Skin of body (tissue), 2 donors: Measurements from ENCODE around the gene GNG2. TPM values are rescaled to one million over a fixed set of nuclear protein-coding genes. Genes with fewer than 3 reads are reported as not detected.

ENCODE experiments used
- DNase-seq: peaks from one replicate; lab custom pipeline; 2025; lab: John Stamatoyannopoulos, UW
- total RNA-seq: library from RNA; depleted of rRNA; stranded (reverse); fragments of >200 nt; gene quantifications from one replicate; pipeline ENCODE4 v1.2.3, GENCODE V29; 2014

The GNG2 gene
- total RNA-seq, 1 donor from 2014 or later: 37.5 TPM

DNA sequence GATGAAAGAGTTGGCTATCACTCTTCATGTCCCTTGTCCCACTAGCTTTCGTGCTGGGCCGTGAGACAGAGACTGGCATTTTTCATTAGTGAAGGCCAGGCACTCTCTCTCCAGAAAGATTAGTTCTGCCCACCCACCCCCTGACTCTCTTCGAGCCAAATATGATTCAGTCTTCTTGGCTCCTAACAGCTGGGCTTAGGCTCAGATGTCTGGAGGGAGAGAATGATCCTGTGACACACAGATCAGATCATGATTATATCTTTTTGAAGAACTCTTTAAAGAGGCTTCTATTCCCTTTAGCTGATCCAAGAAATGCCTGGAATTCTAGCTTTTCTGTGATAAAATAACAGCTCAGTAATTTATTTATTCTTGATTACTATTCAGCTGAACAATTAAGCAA is 5.2 kb upstream of the GNG2 start:
- DNase-seq: no peak

DNA sequence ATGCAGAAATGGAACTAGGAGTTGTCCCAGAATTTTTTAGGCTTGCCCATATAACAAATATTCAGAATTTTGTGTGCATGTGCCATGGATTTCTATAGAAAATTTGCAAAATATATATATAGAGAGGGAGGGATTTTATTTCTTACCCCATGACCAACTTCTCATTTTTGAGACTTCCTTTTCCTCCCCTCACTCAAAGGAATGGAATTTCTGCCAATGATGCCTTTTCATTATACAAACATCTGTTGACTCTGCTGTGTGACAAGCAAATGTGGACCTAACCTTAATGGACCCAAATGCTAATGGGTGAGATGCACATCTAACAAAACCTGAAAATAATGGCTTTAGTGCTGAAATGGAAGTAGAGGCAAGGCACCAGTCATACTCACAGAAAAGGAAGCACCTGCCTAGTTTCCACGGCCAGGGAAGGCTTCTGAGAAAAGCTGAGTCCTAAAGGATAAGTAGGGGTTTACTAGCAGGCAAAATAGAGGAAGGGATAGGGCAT is 3.6 kb upstream of the GNG2 start:
- DNase-seq: no peak

DNA sequence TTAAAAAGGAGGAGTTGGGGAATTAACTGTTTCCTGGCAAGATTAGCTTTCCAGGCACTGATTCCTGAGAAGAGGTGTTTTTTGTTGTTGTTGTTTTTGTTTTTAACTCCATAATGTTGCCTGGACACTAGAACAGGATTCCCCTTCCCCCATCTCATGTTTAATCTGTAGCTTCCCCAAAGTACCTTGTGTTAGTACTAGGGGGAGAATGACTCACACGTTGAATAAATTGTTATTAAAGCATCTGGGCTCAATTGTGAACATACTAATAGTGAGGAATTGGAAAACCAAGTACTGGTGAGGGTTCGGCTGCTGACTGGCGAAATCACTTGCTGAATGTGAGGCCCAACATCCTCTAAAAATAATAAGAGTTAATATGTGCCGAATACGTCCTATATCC is 1.3 kb upstream of the GNG2 start:
- DNase-seq: no peak

DNA sequence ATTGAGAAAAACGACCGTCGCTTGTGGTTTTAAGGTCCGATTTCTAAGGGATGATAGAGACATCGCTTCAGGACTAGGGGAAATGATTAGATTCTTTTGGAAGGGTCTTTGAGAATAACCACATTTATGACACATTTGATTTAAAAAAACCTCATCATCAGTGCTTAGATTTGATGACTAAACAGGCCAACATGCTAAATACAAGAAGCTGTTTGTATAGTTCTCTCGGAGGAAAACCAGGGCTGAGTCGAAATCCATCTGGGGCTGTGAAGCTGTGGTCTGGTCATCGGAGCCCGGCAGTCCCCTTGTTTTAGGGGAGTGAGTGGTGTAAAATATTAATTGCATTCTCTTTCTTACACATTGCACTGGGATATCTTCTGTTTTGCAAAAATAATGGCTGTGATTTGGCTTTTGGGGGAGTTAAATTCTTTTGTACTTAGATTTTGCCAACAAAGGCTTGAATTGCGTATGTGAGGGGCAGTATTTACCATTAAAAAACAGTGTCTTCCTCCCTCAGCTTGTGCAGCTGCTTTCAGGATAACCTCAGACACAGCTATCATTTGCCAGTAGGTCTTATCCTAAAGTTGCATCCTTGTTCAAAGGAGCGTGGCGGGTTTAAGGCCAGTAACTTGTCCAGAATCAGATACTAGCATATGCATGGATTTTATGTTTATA is 550 bp downstream of the GNG2 start:
- peak; percentile 51 for DNase-seq

DNA sequence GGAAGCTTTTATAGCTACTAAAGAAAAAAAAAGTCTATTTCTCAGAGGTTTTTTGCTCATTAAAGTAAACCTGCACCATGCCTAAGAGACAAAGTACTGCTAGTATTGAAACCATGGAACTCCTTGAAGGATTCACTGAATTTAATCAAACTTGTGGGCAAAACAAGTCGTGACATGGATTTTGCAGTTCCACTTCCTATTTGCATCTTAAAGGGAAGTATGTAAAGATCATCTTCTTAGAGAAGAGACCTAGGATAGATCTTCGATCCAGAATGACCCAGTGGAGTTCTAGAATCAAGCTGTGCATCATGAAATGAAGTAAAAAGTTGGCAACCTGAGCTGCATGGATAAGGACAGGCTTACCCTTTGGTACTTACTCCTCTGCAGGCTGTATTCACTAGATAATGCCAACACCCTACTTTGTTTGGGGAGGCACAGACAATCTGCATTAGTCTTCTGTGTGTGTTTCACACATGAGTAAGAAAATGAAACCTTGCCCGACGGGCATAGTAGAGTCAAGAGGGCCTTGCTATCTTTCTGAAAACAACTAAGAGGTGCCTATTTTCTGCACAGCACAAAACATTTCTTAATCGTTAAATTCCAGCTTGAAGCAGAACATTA is 1.9 kb downstream of the GNG2 start:
- no peak for DNase-seq

DNA sequence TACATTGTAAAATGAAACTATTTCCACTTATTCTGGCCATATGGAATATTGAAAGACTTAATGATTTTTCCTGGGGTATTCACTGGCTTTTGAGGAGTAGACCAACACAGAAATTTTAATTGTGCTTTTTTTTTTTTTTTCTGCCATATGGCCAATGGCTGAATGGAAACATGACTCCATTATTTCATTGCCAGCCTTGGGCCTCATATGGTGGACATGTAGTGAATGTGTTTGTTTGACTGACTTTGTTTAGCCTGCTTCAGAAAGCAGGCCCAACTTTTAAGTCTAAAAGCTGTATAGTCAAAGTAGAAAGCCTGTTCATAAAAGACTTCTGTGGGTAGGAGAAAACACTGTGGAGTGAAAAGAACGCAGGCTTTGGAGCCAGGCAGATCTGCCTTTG is 2.4 kb downstream of the GNG2 start:
- DNase-seq: no peak

DNA sequence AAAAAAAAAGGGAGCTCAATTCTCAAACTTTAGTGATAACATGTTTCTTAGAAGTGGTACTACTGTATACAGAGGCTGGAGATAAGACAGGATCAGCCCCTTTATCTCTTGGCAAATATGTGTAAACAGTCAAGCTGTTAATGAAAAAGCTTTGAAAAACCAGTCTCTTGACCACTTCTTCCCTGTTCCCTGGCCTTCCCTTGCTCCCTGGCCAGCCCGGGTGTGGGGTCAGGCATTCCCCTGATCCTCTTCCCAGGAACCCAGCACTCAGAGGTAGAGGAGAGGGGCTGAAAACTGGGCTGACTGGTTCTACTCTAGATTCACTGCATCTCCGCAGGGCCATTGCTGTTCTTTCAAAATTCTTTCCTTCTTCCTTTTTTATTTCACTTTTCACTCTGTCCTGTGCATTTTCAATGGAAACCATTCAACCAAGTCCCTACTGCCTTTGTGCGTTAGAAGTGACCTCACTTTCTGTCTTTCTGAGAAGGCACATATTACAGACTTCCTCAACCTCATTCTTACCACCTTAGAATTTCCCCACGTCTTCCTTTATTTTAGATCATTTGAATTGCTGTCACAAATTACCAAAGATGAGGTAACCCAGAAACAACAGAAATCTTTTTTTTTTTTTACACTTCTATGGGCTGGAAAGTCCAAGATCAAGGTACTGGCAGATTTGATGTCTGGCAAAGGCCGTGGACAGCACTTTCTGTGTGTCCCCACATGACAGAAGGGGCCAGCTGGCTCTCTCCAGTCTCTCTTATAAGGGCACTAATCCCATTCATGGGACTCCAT is 5.7 kb downstream of the GNG2 start:
- no peak for DNase-seq

DNA sequence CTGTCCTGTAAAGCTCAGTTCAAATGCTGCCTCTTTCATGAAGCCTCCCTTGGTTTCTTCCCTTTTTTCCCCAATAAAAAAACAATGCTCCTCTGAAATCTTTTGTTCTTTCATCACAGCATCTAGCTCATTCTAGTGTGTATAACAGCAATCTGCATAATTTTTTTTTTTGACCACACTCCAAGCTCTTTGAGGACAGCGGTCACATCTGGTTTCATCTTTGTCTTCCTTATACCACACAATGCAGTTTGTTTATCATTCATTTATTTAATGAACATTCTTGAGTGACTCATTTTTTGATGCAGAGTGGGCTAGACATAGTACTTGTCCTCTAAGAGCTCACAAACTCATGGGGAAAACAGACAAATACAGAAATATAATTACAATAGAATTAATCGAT is 7.3 kb downstream of the GNG2 start:
- no peak for DNase-seq

DNA sequence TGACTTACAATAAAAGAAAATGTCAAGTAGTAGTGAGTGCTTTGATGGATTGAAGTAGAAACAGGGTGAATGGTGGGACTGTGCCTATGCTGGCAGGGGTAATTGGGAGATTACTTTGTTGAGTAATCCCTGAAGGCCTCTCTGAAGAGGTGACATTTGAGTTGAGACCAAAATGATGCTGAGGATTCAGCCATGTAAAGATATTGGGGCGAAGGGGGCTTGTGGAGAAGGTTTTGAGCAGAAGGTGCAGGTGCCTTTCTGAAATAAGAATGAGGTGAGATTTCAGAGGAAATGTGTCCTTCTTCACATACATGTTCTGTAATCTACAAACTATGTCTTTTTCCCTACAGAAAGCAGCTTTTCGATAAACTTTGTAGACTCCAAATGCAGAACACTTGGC is 8.0 kb downstream of the GNG2 start:
- no peak for DNase-seq

DNA sequence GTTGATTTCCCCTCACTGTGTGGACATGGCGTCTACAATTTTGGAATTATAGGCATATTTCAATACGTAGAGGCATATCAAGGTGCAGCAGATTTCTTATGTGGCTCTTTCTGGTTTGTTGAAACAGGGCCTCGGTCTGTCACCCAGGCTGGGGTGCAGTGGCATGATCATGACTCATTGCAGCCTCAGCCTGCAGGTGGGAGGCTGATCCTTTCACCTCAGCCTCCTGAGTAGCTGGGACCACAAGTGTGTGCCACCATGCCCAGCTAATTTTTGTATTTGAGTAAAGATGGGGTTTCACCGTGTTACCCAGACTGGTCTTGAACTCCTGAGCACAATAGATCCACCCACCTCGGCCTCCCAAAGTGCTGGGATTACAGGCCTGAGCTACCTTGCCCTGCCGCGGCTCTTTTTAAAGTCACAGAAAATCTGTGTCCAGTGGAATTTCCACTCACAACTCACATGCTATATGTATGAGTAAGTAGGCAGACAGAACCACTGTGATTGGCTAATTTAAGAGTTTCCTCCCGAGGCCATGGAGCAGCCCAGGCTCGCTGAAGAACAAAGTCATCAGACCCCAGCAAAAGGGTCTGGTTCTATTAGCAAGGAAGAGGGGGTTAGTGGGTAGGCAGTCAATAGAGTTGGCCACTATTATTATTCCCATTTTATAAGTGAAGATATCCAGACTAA is 9.1 kb downstream of the GNG2 start:
- no peak for DNase-seq

DNA sequence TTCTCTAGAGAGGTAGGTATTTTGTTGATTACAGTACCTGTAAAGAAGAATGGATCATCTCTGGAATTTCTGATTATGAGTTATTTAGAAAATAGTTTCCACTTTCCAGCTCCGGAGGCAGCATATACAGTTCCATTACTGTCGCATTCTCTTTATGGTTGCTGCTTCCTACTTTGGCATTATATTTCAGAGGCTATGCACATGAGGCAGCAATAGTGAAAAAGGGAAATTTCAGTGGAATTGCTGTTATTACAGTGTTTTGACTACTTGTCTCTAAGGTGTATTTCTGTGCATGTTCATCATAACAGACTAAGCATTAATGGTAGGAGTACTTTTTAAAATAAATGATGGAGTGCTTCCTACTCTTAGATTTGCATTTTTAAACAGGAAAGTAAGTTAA is 10.2 kb downstream of the GNG2 start:
- no peak for DNase-seq

DNA sequence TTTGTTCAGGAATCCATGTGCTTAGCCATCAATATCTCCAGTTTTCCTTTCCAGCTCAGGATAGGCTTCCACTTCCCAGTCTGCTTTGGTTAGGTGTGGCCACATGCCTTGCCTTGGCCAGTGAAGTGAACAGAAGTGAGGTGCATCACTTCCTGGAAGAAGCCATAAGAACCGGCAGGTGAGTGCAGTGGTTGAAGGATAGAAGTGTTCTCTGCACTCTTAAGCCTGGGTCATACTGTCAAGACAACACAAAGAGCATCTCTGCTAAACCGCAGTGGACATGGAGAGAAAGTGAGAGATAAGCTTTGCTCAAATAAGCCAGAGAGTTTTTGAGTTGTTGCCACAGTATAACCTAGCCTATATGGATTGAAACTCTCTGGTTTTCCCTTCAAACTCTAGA is 11.4 kb downstream of the GNG2 start:
- DNase-seq: no peak

DNA sequence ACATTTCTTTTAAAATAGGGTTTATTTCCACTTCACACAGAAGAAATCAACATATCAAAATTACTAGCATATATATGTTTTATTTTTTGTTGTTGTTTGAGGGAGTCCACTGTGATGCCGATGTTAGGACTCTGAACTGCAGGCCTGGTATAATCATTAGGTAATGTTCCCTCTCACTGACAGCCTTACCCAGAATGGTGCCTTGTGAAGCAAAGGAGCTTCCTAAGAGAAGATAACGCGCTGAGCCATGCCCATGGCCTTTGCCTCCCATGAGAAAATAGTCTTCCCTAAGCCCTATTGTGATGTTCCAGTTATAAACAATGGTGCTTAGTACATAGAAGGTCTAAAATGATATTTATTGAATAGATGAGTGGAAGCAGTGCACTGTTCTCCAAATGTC is 12.0 kb downstream of the GNG2 start:
- no peak for DNase-seq

DNA sequence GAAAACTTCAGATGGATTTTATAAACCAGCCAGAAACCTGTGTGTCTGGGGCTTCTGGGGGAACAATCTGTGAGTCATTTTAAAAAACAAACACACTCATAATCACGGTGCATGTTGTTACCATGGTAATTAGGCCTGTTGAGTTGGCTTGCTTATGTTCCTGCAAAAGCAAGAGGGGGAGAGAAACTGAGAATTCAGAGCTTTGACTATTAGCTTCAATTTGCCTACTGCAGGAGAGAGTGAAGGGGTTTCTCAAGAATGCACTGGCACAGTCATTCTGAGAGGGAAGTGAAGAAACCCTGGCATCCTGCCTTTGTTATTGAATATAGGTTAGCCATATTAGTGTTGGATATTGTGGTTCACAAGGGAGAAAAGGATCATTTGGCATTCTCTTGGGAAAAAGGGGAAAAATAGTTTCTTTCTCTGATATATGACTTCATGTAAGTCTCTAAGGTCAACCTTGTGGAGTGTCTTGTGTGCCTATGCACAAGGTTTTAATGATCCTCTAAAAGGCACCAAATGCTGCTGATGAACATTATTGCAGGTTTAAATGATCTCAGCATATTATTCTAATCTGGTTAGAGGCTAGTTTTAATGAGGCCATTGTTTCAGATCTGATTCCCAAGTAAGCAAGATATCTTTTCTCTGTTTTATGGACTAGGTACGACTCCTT is 12.9 kb downstream of the GNG2 start:
- peak; percentile 19 for DNase-seq

DNA sequence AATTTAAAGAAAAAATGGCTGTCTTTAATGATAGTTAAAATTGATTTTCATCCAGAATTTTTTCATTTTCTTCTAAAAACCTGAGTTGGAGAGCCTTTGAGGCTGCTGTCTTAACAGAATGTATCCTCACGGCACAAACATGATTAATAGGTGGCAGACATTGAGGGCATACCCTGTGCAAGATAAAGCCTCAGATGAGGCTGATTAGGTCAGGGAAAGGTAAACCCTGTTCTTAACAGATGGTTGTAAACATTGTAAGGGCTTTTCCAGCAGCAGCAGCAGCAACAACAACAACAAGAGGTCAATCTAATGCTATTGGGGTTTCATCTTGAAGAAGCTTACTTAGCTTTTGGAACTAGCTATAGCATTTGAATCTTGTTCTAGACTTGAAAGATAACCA is 17.4 kb downstream of the GNG2 start:
- DNase-seq: no peak

DNA sequence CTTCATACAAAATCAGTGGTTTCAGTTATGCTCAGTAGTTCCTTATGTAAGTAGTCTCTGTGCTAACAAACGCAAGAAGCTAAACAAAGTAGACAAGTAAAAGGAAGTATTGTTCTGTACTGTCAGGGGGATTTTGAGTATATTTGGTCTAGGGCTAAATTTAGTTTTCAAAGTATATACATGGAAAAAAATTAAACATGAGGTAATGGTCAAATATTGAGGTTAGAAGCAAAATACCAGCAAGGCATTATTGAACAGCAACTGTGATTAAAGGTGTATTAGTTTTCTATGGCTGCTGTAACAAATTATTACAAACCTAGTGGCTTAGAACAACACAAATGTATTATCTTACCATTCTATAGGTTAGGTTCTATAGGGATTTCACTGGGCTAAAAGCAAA is 18.8 kb downstream of the GNG2 start:
- DNase-seq: no peak

DNA sequence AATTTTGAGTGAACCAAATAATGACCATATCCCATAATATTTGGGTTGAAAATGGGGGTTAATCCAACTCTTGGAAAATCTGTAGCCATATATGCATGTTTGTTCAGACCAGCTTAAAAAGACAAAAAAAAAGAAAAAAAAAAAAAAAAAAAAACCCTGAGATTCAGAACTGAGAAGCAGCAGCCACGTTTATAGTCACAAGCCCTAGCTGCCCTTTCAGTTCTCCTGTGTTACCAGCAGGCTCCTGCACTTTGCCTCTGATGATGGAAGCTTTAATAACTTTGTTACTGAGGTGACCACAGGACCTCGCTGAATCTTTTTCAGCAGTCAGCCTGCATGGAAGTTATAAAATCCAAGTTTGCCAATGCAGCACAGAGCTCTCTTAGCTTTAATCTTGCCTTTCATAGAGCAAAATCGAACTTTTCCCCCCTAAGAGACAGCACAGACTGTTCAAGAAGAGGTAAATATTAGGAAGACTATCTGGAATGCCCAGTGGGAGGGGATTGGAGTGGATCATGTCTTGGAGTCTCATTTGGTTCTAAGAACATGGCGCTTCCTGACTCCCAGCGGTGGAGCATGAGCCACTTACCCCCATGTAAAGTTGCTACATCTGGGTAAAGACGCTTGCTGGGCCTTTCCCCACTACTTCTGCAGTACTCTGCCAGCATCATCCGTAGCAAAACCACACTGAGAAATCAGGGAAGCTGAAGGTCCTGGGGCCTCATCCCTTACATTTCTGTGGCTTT is 20.6 kb downstream of the GNG2 start:
- DNase-seq: no peak

DNA sequence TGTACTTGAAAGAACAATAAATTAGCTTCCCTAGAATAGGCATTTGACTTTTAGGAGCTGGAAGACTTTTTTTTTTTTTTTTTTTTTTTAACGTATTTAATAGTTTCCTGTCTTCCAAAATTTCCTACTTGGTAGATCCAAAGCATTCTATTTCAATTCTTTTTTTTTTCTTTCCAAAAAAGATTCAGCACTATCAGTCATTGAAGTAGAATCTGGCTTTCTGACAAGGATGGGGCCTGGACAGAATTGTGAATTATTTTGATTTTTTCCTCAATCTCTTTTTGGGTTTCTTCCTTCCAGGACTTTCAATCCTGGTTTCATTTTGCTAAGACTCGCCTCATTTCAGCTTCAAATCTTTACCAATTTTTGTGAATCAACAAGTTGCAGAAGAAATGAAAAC is 21.2 kb downstream of the GNG2 start:
- DNase-seq: no peak

DNA sequence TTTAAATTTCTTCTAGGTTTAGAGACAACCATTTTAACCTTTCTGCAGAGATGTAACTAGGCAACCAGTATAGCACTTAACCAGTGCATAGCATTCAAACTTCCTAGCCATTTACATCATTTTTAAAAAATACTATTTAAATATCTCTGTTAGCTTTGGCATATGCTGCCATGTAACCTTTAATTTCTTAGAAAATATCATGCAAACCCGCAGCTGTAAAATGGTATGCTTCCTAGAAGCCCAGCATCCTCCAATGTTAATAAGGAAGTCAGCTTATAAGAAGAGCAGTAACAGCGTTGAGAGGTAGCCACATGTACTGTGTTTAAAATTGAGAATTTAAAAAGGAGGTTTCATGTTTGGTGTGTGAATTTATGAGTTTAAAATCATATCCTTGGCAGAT is 22.8 kb downstream of the GNG2 start:
- no peak for DNase-seq

DNA sequence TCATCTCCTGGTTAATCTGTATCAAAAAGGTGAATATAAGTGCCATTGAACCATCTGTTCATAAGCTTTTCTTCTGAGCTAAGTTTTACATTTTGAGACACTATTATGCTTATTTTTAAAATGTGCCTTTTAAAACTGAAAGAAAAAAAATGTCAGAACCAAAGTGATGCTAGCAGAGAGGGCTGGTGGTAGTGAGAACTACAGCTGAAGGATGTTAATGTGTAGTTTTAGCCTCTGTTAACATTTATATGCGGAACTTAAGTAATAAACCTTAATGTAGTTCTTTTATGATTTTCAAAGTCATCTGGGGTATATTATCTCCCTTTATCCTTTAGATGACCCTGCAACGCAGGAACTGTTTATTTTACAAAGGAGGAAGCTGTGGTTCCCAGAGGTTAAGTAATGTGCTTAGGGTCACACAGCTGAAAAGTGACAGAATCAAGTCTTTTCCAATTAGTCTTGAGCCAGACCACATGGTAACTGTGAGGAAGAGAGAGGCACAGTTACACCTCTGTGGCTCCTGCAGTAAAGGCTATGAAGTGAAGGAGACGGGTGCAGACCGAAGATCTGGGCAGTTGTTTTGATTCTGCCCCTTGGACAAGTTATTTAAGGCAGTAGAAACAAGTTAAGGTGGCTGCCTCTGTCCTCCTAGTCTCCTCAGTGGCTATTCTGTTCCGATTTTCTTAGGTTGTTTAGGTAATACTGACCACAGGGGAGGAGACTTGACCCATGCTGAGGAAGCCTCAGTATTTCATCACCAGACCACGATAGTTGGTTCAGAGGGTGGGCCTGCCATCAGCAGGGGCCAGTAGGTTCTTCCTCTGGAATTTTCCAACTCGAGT is 23.9 kb downstream of the GNG2 start:
- DNase-seq: no peak
